Stomach (tissue), 9 donors: ENCODE data around the gene OFD1. TPM values are rescaled to one million over a fixed set of nuclear protein-coding genes. Genes with fewer than 3 reads are reported as not detected.

Experiments used
- DNase-seq, 2 donors: peaks; one replicate each; pipeline versions ENCODE4 v3.0.0 to v3.0.0-alpha.2; 2013 to 2019
- H3K27ac ChIP-seq, 5 donors: fragments of 200-600 bp in 4 of 5; sonication (generic) in 4 of 5; one replicate each; pipeline ENCODE4 v1.5.1; 2013 to 2019; ENCODE audit warnings: mild to moderate bottlenecking in 1 of 5, moderate library complexity in 1 of 5
- H3K27me3 ChIP-seq, 3 donors: fragments of 200-600 bp; sonication (generic); one replicate each; pipeline ENCODE4 v1.5.1; 2017 to 2019; ENCODE audit warnings: mixed run types in 1 of 3
- H3K36me3 ChIP-seq, 4 donors: fragments of 200-600 bp; sonication (generic); 1 replicate in 3 of 4; 2 replicates in 1 of 4; pipeline ENCODE4 v1.5.1; 2016 to 2019
- H3K4me1 ChIP-seq, 4 donors: fragments of 200-600 bp; sonication (generic); one replicate each; pipeline ENCODE4 v1.5.1; 2016 to 2019
- H3K4me3 ChIP-seq, 4 donors: fragments of 200-600 bp; sonication (generic) in 3 of 4; one replicate each; pipeline ENCODE4 v1.5.1; 2016 to 2019; ENCODE audit warnings: mild to moderate bottlenecking in 1 of 4
- H3K9me3 ChIP-seq, 4 donors: fragments of 200-600 bp; sonication (generic); one replicate each; pipeline ENCODE4 v1.5.1; 2016 to 2019
- CTCF ChIP-seq, 7 experiments: fragments of 450-650 bp in 4 of 7; fragments of 200-600 bp in 3 of 7; sonication (generic) in 3 of 7; IDR thresholded peaks; one replicate each; pipeline ENCODE4 v1.5.1; 2016 to 2019; ENCODE audit warnings: antibody characterized with exemption in 7 of 7, control low read depth in 2 of 7, mild to moderate bottlenecking in 1 of 7
- EP300 ChIP-seq: sonication (generic); formaldehyde crosslinking; IDR thresholded peaks from one replicate; pipeline ENCODE4 v1.6.1; 2017; ENCODE audit warnings: antibody characterized with exemption
- POLR2A ChIP-seq, 4 donors: fragments of 450-650 bp; IDR thresholded peaks; one replicate each; pipeline ENCODE4 v1.6.1; 2016; ENCODE audit warnings: antibody characterized with exemption in 4 of 4, control low read depth in 2 of 4, mild to moderate bottlenecking in 1 of 4, moderate library complexity in 1 of 4
- POLR2AphosphoS5 ChIP-seq, 3 donors: sonication (generic); formaldehyde crosslinking; IDR thresholded peaks; one replicate each; pipeline ENCODE4 v1.6.1; 2016; ENCODE audit warnings: antibody characterized with exemption in 3 of 3
- WGBS, 5 donors: extraction: QIAGEN DNeasy Blood & Tissue Kit in 3 of 5; methylation state at CpG; one replicate each; pipeline versions ENCODE4 v1.1.5 to v1.1.7; 2013 to 2018; 5-methylcytosine and 5-hydroxymethylcytosine counted together
- intact Hi-C: fragments of 100-400 bp; cut with DNase I; formaldehyde crosslinking; loops from one replicate; pipeline ENCODE4 v1.15.1; 2023; ENCODE audit warnings: low total_unique reads
- polyA plus RNA-seq, 3 donors: library from polyadenylated mRNA; stranded (reverse); fragments of 200-250 nt; gene quantifications; one replicate each; pipeline ENCODE4 v1.2.3, GENCODE V29; 2013
- total RNA-seq, 5 donors: library from RNA; depleted of rRNA; stranded (reverse); fragments of >200 nt; gene quantifications; one replicate each; pipeline versions ENCODE4 v1.1.0 to v1.2.3, GENCODE V29; 2014 to 2016
- donor health status: healthy with polysubstance abuse.
- donor health status: Bipolar disorder and iron deficiency.
- donor health status: healthy.

Gene OFD1
- total and polyA plus RNA-seq, 8 donors: 15.6 to 144 (median 49.5) TPM

DNA sequence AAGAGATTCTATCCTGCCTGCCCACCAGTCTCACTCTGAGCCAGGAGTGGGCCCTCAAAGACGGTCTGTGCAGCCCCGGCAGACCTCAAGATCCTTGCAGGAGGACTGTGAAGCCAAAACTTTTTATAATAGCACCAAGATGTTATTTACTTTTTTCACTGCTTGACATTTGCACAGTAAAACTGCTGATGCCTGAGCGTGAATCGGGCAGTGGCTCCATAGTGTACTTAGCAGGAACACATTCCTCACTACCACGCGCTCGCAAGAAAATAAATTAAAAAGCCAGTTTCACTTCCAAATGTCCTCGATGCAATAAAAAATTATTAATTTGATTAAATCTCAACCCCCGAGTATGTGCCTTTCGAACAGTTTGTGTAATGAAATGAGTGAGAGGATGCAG is 59.9 kb downstream of the OFD1 start:
- DNase-seq: no peak
- intact Hi-C loops: no loop called here
- H3K36me3 ChIP-seq: no peaks in the 10 kb centered on the region
- no peaks in the 10 kb centered on the region for H3K27me3 ChIP-seq
- no peaks in the 10 kb centered on the region for H3K4me1 ChIP-seq
- H3K9me3 ChIP-seq: no peaks in the 10 kb centered on the region
- no peak overlapping the region for H3K27ac ChIP-seq
- TF ChIP-seq CTCF (IDR thresholded peaks at IDR 0.05): no peak
- TF ChIP-seq POLR2A (IDR thresholded peaks at IDR 0.05): no peak
- TF ChIP-seq EP300: no peak
- TF ChIP-seq POLR2AphosphoS5 (IDR thresholded peaks at IDR 0.05): no peak
- no peak overlapping the region for H3K4me3 ChIP-seq
- WGBS, 5 donors: 58 to 85% (median 76%) methylated on average over 10 of the region's 10 CpGs

DNA sequence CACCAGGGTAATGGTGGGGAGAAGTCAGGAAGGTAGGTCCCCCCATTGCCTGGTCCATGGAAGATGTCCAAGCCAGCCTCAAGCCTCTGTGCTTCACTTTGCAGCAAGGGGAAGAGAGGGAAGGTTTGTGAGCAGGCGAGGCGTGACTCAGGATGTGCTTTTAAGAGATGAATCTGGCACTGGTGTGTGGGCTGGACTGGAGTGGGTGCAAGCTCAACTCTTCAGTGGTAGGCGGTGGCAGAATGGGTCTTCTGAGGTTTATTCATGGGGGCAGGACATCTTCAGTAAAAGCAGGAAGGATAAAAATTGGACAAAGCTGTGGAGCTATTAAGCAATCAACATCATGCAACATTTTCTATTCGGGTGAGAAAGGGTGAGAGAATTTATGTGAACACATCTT is 63.0 kb downstream of the OFD1 start:
- H3K9me3 ChIP-seq: no peaks in the 10 kb centered on the region
- H3K27ac ChIP-seq: no peak overlapping the region
- no peak for DNase-seq
- TF ChIP-seq POLR2A (IDR thresholded peaks at IDR 0.05) (no peak), CTCF (IDR thresholded peaks at IDR 0.05) (no peak), POLR2AphosphoS5 (IDR thresholded peaks at IDR 0.05) (no peak)
- H3K27me3 ChIP-seq: no peaks in the 10 kb centered on the region
- H3K4me1 ChIP-seq: no peaks in the 10 kb centered on the region
- H3K4me3 ChIP-seq: no peak overlapping the region
- 91 to 100% (median 93%) methylated on average over 4 of the region's 4 CpGs for WGBS, 5 donors
- intact Hi-C loops: no loop called here
- no peaks in the 10 kb centered on the region for H3K36me3 ChIP-seq

DNA sequence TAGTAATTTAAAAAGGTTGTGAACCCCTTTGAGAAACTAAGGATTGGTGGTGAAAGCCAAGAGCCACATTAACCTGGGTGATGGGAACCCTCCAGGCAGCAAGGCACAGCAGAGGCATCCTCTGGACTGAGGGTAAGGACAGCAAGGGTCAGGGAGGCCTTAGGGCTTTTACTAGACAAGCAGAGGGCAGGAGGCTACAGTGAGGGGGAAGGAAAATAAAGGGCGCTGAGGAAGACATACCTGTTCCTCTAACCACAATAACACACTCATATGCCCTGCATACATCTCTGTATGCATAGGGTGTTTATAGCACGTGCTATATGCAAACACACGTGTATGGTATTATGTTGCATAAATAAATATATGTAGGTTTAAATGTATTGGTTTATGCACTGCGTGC is 63.6 kb downstream of the OFD1 start:
- no peaks in the 10 kb centered on the region for H3K27me3 ChIP-seq
- DNase-seq: no peak
- no peaks in the 10 kb centered on the region for H3K36me3 ChIP-seq
- H3K9me3 ChIP-seq: no peaks in the 10 kb centered on the region
- 91 to 97% (median 94%) methylated on average over 4 of the region's 4 CpGs for WGBS, 5 donors
- no peak overlapping the region for H3K4me3 ChIP-seq
- no peak for TF ChIP-seq POLR2A (IDR thresholded peaks at IDR 0.05)
- TF ChIP-seq EP300: no peak
- TF ChIP-seq CTCF (IDR thresholded peaks at IDR 0.05): no peak
- TF ChIP-seq POLR2AphosphoS5 (IDR thresholded peaks at IDR 0.05): no peak
- intact Hi-C loops: no loop called here
- no peak overlapping the region for H3K27ac ChIP-seq
- H3K4me1 ChIP-seq: no peaks in the 10 kb centered on the region

DNA sequence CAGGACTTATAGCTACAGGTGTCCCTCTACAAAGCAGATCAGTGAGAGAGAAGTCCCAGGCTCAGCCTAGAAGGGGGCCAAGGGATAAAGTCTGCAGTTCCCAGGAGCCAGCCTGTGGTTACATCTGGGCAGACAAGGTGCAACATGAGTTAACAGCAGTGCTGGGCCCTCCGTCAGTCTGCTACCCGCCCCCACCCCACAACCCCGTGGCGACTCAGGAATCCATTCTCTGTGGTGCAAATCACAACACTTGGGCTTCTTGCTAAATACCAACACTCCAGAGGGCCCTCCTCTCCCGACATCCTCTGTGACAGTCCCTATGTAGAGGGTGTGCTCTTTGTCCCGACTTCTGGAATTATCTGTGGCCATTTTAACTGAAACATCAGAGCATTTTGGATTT is 68.6 kb downstream of the OFD1 start:
- no peak for TF ChIP-seq POLR2AphosphoS5 (IDR thresholded peaks at IDR 0.05)
- no peak for TF ChIP-seq EP300
- no peak for TF ChIP-seq POLR2A (IDR thresholded peaks at IDR 0.05)
- no peak for TF ChIP-seq CTCF (IDR thresholded peaks at IDR 0.05)
- intact Hi-C loops: no loop called here
- Histone ChIP-seq H3K4me1 (no peaks in the 10 kb centered on the region), H3K4me3 (no peak overlapping the region), H3K36me3 (no peaks in the 10 kb centered on the region), H3K27ac (no peak overlapping the region), H3K27me3 (no peaks in the 10 kb centered on the region), H3K9me3 (no peaks in the 10 kb centered on the region)
- 31 to 66% (median 57%) methylated on average over 4 to 6 of the region's 6 CpGs for WGBS, 5 donors
- no peak for DNase-seq

DNA sequence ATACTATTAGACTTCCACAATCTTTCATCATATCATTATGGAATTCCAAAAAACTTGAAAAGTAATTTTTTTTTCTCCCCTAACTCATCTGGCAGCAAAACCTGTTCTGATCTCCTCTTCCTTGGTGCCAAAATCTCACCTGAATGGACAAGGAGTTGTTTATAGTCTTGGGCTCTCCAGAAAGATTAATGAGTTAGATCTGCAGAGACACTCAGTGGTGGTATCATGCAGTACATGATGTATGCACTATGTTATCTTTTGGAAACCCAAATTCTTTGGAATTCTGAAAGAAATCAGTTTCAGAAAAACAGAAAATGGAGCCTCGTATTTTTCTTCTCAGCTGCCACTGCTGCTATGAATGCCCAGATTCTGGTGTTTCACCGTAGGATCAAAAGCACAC is 70.7 kb downstream of the OFD1 start:
- no peak overlapping the region for H3K27ac ChIP-seq
- no peaks in the 10 kb centered on the region for H3K27me3 ChIP-seq
- no peak overlapping the region for H3K4me3 ChIP-seq
- no peaks in the 10 kb centered on the region for H3K36me3 ChIP-seq
- TF ChIP-seq POLR2A (IDR thresholded peaks at IDR 0.05): no peak
- TF ChIP-seq CTCF (IDR thresholded peaks at IDR 0.05): no peak
- no peak for TF ChIP-seq EP300
- no peak for TF ChIP-seq POLR2AphosphoS5 (IDR thresholded peaks at IDR 0.05)
- WGBS, 5 donors: 69 to 88% (median 78%) methylated on average over 2 of the region's 2 CpGs
- H3K9me3 ChIP-seq: no peaks in the 10 kb centered on the region
- intact Hi-C loops: no loop called here
- no peaks in the 10 kb centered on the region for H3K4me1 ChIP-seq
- DNase-seq: no peak
